Endothelial cell of umbilical vein (primary cell): ENCODE measurements around the gene ADGRG1. TPM values are rescaled to one million over a fixed set of nuclear protein-coding genes. Genes with fewer than 3 reads are reported as not detected.

Experiments
- BruUV-seq: library from RNA; stranded (reverse); fragments of 400-500 nt; replicated peaks from 2 replicates; lab custom pipeline; 2021; lab: Mats Ljungman, UMichigan
- CTCF ChIA-PET: fragments of 300-600, 350-600 bp; sonication (Branson Sonifier 250); formaldehyde crosslinking; loops from one replicate; lab custom pipeline; 2021; ENCODE audit warnings: antibody characterized with exemption, inconsistent platforms; lab: Charles Lee
- POLR2A ChIA-PET: fragments of 300-600, 350-600 bp; sonication (Branson Sonifier 250); formaldehyde crosslinking; loops from one replicate; lab custom pipeline; 2021; ENCODE audit warnings: antibody characterized with exemption, inconsistent platforms; lab: Charles Lee
- DNase-seq: peaks from one replicate; pipeline ENCODE4 v3.0.0-alpha.2; 2011; ENCODE audit warnings: low read depth, low spot score
- FAIRE-seq: peaks from 2 replicates; lab custom pipeline; 2011; peaks lifted over from hg19 to GRCh38; lab: Jason Lieb, UNC
- H2AFZ ChIP-seq: 2 replicates; pipeline ENCODE4 v1.6.0; 2012; ENCODE audit warnings: low read depth, low read length, control low read depth, inconsistent platforms
- H3K27ac ChIP-seq: 2 replicates; pipeline ENCODE4 v1.5.1; 2011; ENCODE audit warnings: low read depth, mild to moderate bottlenecking, control low read depth, low read length, moderate library complexity; ENCODE audit not compliant: insufficient read depth
- H3K27me3 ChIP-seq, 2 experiments: 2 replicates each; pipeline versions ENCODE4 v1.6.0 to v1.6.1; 2011; ENCODE audit warnings: low read length in 2 of 2, mixed read lengths in 1 of 2; ENCODE audit not compliant: control insufficient read depth in 2 of 2, insufficient read depth in 2 of 2
- H3K36me3 ChIP-seq, 2 experiments: 2 replicates in 1 of 2; 3 replicates in 1 of 2; pipeline ENCODE4 v1.5.1; 2011; ENCODE audit warnings: low read length in 2 of 2, mild to moderate bottlenecking in 1 of 2, moderate library complexity in 1 of 2; ENCODE audit not compliant: control insufficient read depth in 2 of 2, insufficient read depth in 2 of 2; ENCODE audit errors: extremely low read depth in 1 of 2
- H3K4me1 ChIP-seq: 3 replicates; pipeline ENCODE4 v1.5.1; 2011; ENCODE audit warnings: mild to moderate bottlenecking, low read length; ENCODE audit not compliant: control insufficient read depth, insufficient read depth; ENCODE audit errors: extremely low read depth
- H3K4me2 ChIP-seq: 2 replicates; pipeline ENCODE4 v1.6.1; 2011; ENCODE audit warnings: low read length, control low read depth, mixed read lengths; ENCODE audit not compliant: insufficient read depth
- H3K4me3 ChIP-seq, 3 experiments: fragments of 200-600 bp in 1 of 3; sonication (generic), shearing (Covaris generic) in 1 of 3; replicated peaks in 1 of 3; 2 replicates each; pipeline ENCODE4 v1.5.1; 2011 to 2016; ENCODE audit warnings: control low read depth in 3 of 3, low read length in 3 of 3, mild to moderate bottlenecking in 2 of 3, inconsistent platforms in 1 of 3, low read depth in 1 of 3, moderate library complexity in 1 of 3; ENCODE audit not compliant: insufficient read depth in 1 of 3
- H3K79me2 ChIP-seq: 2 replicates; pipeline ENCODE4 v1.6.0; 2012; ENCODE audit warnings: low read length, inconsistent platforms; ENCODE audit not compliant: control insufficient read depth, insufficient read depth
- H3K9ac ChIP-seq: replicated peaks from 2 replicates; pipeline ENCODE3; 2011; ENCODE audit warnings: low read length, control low read depth; ENCODE audit not compliant: insufficient read depth; ENCODE audit errors: extremely low read depth
- H3K9me1 ChIP-seq: replicated peaks from 3 replicates; pipeline ENCODE4 v1.6.0; 2011; ENCODE audit warnings: mild to moderate bottlenecking, low read length; ENCODE audit not compliant: control insufficient read depth, insufficient read depth; ENCODE audit errors: extremely low read depth
- H3K9me3 ChIP-seq: replicated peaks from 2 replicates; pipeline ENCODE4 v1.5.1; 2012; ENCODE audit warnings: low read length, inconsistent platforms; ENCODE audit not compliant: control insufficient read depth, insufficient read depth
- H4K20me1 ChIP-seq: replicated peaks from 2 replicates; pipeline ENCODE3; 2011; ENCODE audit warnings: mild to moderate bottlenecking, low read length; ENCODE audit not compliant: control insufficient read depth, insufficient read depth; ENCODE audit errors: extremely low read depth
- EZH2 ChIP-seq: IDR thresholded peaks from 2 replicates; pipeline ENCODE4 v1.6.1; 2012; ENCODE audit warnings: borderline replicate concordance, low read depth, mild to moderate bottlenecking, moderate library complexity, low read length, inconsistent platforms; ENCODE audit not compliant: severe bottlenecking
- FOS ChIP-seq: IDR thresholded peaks from 2 replicates; pipeline ENCODE4 v1.6.1; 2011; ENCODE audit warnings: mild to moderate bottlenecking, low read length, moderate library complexity, borderline replicate concordance; ENCODE audit not compliant: insufficient read depth
- GATA2 ChIP-seq: IDR thresholded peaks from 2 replicates; pipeline ENCODE4 v1.7.0; 2011; ENCODE audit warnings: low read depth, mild to moderate bottlenecking, moderate library complexity, mixed read lengths, low read length; ENCODE audit not compliant: insufficient read length, insufficient read depth
- JUN ChIP-seq: IDR thresholded peaks from 2 replicates; pipeline ENCODE4 v1.6.1; 2011; ENCODE audit warnings: borderline replicate concordance, low read depth; ENCODE audit not compliant: insufficient read length, insufficient read depth
- MYC ChIP-seq: IDR thresholded peaks from one replicate; pipeline ENCODE4 v1.6.1; 2011; ENCODE audit warnings: mild to moderate bottlenecking, low read depth, low read length
- POLR2A ChIP-seq: IDR thresholded peaks from 2 replicates; pipeline ENCODE4 v1.6.1; 2012; ENCODE audit warnings: low read depth, mild to moderate bottlenecking, control low read depth, low read length
- POLR2AphosphoS5 ChIP-seq: IDR thresholded peaks from 2 replicates; pipeline ENCODE4 v1.6.1; 2012; ENCODE audit warnings: low read depth, mild to moderate bottlenecking, control low read depth, low read length, moderate library complexity; ENCODE audit not compliant: insufficient read depth
- dilution Hi-C: fragments of 300-500 bp; cut with MboI; formaldehyde crosslinking; loops from one replicate; pipeline ENCODE4 v1.15.0; 2019; ENCODE audit warnings: low sequenced_read_pairs; ENCODE audit not compliant: extremely low pct_ligation_motif_present
- intact Hi-C: fragments of 100-400 bp; cut with micrococcal nuclease; formaldehyde crosslinking; loops from one replicate; pipeline ENCODE4 v1.10.0; 2022
- polyA plus RNA-seq, 4 experiments: library from polyadenylated mRNA; depleted of rRNA in 3 of 4; stranded (reverse) in 3 of 4; unstranded in 1 of 4; fragments of >200 nt; gene quantifications; 2 replicates each; pipeline versions ENCODE4 v1.2.1 to v1.2.3, GENCODE V29; 2011 to 2012; ENCODE audit warnings: missing spikeins in 1 of 4
- total RNA-seq: library from RNA; stranded (reverse); gene quantifications from 2 replicates; pipeline ENCODE4 v1.2.3, GENCODE V29; 2021
- TF ChIP-seq, protein P1 (sequence below), 2 donors: IDR thresholded peaks; 1 replicate in 1 of 2; 2 replicates in 1 of 2; pipeline ENCODE4 v1.5.1; 2011; ENCODE audit warnings: low read length in 2 of 2, mild to moderate bottlenecking in 2 of 2, moderate library complexity in 2 of 2, control low read depth in 1 of 2, inconsistent platforms in 1 of 2, low read depth in 1 of 2; ENCODE audit not compliant: insufficient read depth in 1 of 2; ENCODE audit errors: extremely low read depth in 1 of 2
- TF ChIP-seq, protein P2 (sequence below): IDR thresholded peaks from 2 replicates; pipeline ENCODE4 v1.6.1; 2011; ENCODE audit not compliant: insufficient read depth, insufficient read length

ADGRG1 gene
- total and polyA plus RNA-seq, 2 donors (not counting 3 experiments of a cell fraction or from before 2014, with no cell fraction given): 45.6 to 92.5 TPM

DNA sequence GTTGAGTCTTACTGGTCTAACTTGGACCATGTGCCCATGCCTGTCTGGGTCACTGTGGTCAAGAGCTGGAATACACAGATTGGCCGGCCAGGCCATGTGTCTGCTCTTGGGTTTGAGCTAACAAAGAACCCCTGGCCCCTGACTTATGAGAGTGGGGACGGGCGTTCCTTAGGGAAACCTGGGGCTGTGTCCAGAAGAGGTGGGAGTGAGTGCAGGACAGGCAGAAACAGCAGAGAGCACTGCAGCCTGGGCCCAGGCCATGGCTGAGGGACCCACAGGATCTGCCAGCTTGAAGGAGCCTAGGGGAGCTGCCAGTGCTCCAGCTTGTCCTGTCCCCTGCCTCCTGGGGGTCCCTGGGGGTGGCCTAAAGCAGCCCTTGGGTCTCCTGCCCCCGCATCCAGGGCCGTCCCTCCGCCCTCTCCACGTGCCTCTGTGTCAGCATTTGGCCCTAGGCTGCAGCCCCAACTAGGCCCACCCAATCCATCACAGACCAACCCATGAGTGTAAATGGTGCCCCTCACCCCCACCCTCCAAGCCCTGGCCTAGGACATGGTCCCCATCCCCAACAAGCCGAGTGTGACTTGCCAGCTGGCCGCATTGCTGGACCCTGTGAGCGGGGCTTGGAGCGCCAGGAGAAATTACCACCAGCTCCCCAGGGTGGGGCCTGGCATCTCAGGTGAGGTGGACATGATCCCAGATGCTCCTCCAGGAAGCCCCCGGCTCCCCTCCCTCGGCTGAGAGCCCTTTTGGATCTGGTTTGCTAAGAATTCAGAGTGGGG, 53.7 kb downstream of the ADGRG1 start:
- Histone ChIP-seq H3K4me1 (peaks cover 7% of the 10 kb centered on the region), H4K20me1 (no peaks in the 10 kb centered on the region), H3K4me3 (no peak overlapping the region), H3K36me3 (no peaks in the 10 kb centered on the region), H3K27me3 (peaks cover 0 to 2% of the 10 kb centered on the region in 2 experiments), H2AFZ (no peak overlapping the region), H3K79me2 (no peaks in the 10 kb centered on the region), H3K4me2 (no peak overlapping the region), H3K9me3 (no peaks in the 10 kb centered on the region), H3K27ac (no peak overlapping the region), H3K9me1 (no peaks in the 10 kb centered on the region), H3K9ac (no peak overlapping the region)
- CTCF ChIA-PET: interaction anchor here (1.9 kb wide), 1 partner anchor 10 kb away, joined by 5 read pairs; no protein-coding TSS in a partner anchor
- FAIRE-seq (no peak), DNase-seq (no peak)
- POLR2A ChIA-PET: no interaction called here
- dilution Hi-C loops: no loop called here
- BruUV-seq: no TSS peak
- TF ChIP-seq EZH2: no peak
- no peak for TF ChIP-seq POLR2A
- TF ChIP-seq POLR2AphosphoS5: no peak
- TF ChIP-seq, protein P1, sequence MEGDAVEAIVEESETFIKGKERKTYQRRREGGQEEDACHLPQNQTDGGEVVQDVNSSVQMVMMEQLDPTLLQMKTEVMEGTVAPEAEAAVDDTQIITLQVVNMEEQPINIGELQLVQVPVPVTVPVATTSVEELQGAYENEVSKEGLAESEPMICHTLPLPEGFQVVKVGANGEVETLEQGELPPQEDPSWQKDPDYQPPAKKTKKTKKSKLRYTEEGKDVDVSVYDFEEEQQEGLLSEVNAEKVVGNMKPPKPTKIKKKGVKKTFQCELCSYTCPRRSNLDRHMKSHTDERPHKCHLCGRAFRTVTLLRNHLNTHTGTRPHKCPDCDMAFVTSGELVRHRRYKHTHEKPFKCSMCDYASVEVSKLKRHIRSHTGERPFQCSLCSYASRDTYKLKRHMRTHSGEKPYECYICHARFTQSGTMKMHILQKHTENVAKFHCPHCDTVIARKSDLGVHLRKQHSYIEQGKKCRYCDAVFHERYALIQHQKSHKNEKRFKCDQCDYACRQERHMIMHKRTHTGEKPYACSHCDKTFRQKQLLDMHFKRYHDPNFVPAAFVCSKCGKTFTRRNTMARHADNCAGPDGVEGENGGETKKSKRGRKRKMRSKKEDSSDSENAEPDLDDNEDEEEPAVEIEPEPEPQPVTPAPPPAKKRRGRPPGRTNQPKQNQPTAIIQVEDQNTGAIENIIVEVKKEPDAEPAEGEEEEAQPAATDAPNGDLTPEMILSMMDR (IDR thresholded peaks at IDR 0.05; ENCODE audit: extremely low read depth in 1 of 2, insufficient read depth in 1 of 2, low read depth in 1 of 2, low read length in 2 of 2): no peak
- TF ChIP-seq, protein P2, sequence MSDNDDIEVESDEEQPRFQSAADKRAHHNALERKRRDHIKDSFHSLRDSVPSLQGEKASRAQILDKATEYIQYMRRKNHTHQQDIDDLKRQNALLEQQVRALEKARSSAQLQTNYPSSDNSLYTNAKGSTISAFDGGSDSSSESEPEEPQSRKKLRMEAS: no peak
- no peak for TF ChIP-seq MYC
- TF ChIP-seq GATA2: no peak
- TF ChIP-seq JUN: no peak
- no peak for TF ChIP-seq FOS
- intact Hi-C loops: no loop called here
